Keratinocyte (primary cell): ENCODE results near the gene MAPK8.

ENCODE experiments used
- CTCF ChIP-seq, 3 experiments: IDR thresholded peaks in 1 of 3; conservative IDR thresholded peaks in 1 of 3; optimal IDR thresholded peaks in 1 of 3; 2 replicates in 2 of 3; 3 replicates in 1 of 3; pipeline versions ENCODE3 to v1.5.1; 2011; ENCODE audit warnings: low read length in 3 of 3, mild to moderate bottlenecking in 3 of 3, moderate library complexity in 2 of 3, control low read depth in 1 of 3, inconsistent platforms in 1 of 3; ENCODE audit not compliant: insufficient read depth in 2 of 3; ENCODE audit errors: extremely low read depth in 1 of 3
- EZH2 ChIP-seq: IDR thresholded peaks from one replicate; pipeline ENCODE4 v1.6.1; 2012; ENCODE audit warnings: inconsistent platforms, mild to moderate bottlenecking, low read length, moderate library complexity

DNA sequence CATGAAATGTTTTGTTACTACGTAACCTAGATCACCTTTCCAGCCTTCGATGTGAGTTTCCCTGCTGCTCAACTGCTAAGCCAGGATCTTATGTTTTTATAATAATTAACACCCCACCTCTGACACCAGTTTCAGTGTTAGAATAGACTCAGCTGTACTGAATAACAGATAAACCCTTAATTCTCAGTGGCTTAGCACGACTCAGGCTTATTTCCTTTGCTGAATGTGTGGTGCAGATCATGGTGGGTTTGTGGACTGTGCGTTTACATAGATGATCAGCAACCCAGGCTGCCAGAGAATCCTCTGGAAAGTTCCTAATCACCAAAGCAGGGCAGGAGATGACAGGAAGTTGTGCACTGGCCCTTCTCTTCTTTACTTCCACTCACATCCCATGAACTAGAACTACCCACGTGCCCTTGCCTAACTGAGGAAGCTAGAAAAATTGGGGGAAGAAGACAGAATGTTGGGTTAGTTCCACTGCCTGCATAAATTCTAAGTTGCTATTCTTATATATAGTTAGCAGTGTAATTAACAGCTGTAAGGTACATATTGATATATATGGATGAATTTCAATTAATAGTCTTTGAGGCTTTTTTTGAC lies 111.8 kb downstream of the MAPK8 start:
- TF ChIP-seq CTCF (optimal IDR thresholded peaks at IDR 0.05 in 1 of 3, IDR thresholded peaks at IDR 0.05 in 1 of 3, conservative IDR thresholded peaks at IDR 0.05 in 1 of 3; ENCODE audit: extremely low read depth in 1 of 3, insufficient read depth in 2 of 3, low read length in 3 of 3): no peak
- TF ChIP-seq EZH2: no peak
